Measurements from ENCODE around the gene BCAR3. TPM values are rescaled to one million over a fixed set of nuclear protein-coding genes. Genes with fewer than 3 reads are reported as not detected.

The BCAR3 gene
- total RNA-seq, 1 experiment from 2014 or later, result 15.6 TPM

GRCh38 chr1:93670141-93670540 lies 11.5 kb downstream of the BCAR3 start:
- no TSS peak for BruUV-seq (replicated peaks)
- no peaks in the 10 kb centered on the region for H3K27me3 Mint-ChIP-seq (ENCODE audit: unreplicated experiment)
- CTCF ChIA-PET, result interaction anchor here (0.7 to 1.5 kb wide), 4 partner anchors 8 to 233 kb away, joined by 3 to 6 read pairs (median 3); partner anchors contain the start of gene BCAR3
- no peak overlapping the region for H3K4me3 Mint-ChIP-seq (ENCODE audit: low read depth, unreplicated experiment)
- intact Hi-C loops (cut with micrococcal nuclease; ENCODE audit: unreplicated experiment), result loop anchor here (5.0 kb wide), 1 partner anchor 38 kb away; no protein-coding TSS in a partner anchor
- H3K4me1 Mint-ChIP-seq (ENCODE audit: low read depth, unreplicated experiment), result peaks cover 55% of the 10 kb centered on the region
- peaks cover 7% of the 10 kb centered on the region for H3K36me3 Mint-ChIP-seq (ENCODE audit: insufficient read depth, unreplicated experiment)
- peak; percentile 57 for DNase-seq
- no peak overlapping the region for H3K27ac Mint-ChIP-seq (ENCODE audit: unreplicated experiment)
- TF ChIP-seq, protein P1, sequence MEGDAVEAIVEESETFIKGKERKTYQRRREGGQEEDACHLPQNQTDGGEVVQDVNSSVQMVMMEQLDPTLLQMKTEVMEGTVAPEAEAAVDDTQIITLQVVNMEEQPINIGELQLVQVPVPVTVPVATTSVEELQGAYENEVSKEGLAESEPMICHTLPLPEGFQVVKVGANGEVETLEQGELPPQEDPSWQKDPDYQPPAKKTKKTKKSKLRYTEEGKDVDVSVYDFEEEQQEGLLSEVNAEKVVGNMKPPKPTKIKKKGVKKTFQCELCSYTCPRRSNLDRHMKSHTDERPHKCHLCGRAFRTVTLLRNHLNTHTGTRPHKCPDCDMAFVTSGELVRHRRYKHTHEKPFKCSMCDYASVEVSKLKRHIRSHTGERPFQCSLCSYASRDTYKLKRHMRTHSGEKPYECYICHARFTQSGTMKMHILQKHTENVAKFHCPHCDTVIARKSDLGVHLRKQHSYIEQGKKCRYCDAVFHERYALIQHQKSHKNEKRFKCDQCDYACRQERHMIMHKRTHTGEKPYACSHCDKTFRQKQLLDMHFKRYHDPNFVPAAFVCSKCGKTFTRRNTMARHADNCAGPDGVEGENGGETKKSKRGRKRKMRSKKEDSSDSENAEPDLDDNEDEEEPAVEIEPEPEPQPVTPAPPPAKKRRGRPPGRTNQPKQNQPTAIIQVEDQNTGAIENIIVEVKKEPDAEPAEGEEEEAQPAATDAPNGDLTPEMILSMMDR (IDR thresholded peaks at IDR 0.05; ENCODE audit: unreplicated experiment), result no peak
- no peaks in the 10 kb centered on the region for H3K9me3 Mint-ChIP-seq (ENCODE audit: low read depth, unreplicated experiment)

GRCh38 chr1:93669369-93669768 lies 12.3 kb downstream of the BCAR3 start:
- peaks cover 7% of the 10 kb centered on the region for H3K36me3 Mint-ChIP-seq (ENCODE audit: insufficient read depth, unreplicated experiment)
- H3K4me1 Mint-ChIP-seq (ENCODE audit: low read depth, unreplicated experiment), result peaks cover 56% of the 10 kb centered on the region

DNA sequence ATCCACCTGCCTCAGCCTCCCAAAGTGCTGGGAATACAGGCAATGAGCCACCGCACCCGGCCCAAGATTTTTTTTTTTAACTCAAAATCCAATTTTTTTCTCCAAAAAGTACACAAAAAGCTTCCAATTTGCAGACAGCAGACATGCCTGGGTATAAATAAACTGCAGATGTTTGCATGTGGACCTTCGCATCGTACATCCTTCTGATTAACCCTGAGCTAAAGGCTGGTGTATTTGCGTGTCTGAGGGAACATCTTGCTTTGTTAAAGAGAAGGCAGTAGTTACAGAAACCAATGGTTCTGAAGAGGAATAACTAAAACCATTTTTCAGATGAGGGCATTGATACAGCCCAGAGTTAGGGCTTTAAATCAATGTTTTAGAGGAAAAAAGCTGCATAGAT lies 12.7 kb downstream of the BCAR3 start:
- no TSS peak for BruUV-seq (replicated peaks)
- no peak overlapping the region for H3K27ac Mint-ChIP-seq (ENCODE audit: unreplicated experiment)
- DNase-seq, result no peak
- TF ChIP-seq, protein P1 (IDR thresholded peaks at IDR 0.05; ENCODE audit: unreplicated experiment), result no peak
- H3K9me3 Mint-ChIP-seq (ENCODE audit: low read depth, unreplicated experiment), result no peaks in the 10 kb centered on the region
- H3K4me1 Mint-ChIP-seq (ENCODE audit: low read depth, unreplicated experiment), result peaks cover 58% of the 10 kb centered on the region
- no peaks in the 10 kb centered on the region for H3K27me3 Mint-ChIP-seq (ENCODE audit: unreplicated experiment)
- intact Hi-C loops (cut with micrococcal nuclease; ENCODE audit: unreplicated experiment), result no loop called here
- no peak overlapping the region for H3K4me3 Mint-ChIP-seq (ENCODE audit: low read depth, unreplicated experiment)
- peaks cover 7% of the 10 kb centered on the region for H3K36me3 Mint-ChIP-seq (ENCODE audit: insufficient read depth, unreplicated experiment)
- CTCF ChIA-PET, result no interaction called here

More at GRCh38 chr1:93669369-93669768, 12.3 kb downstream of the BCAR3 start:
- CTCF ChIA-PET, result interaction anchor here (0.7 to 1.5 kb wide), 2 partner anchors 12 to 24 kb away, joined by 3 to 6 read pairs; partner anchors contain the start of gene BCAR3
- Mint-ChIP-seq H3K27ac (ENCODE audit: unreplicated experiment) (no peak overlapping the region), H3K9me3 (ENCODE audit: low read depth, unreplicated experiment) (no peaks in the 10 kb centered on the region), H3K27me3 (ENCODE audit: unreplicated experiment) (no peaks in the 10 kb centered on the region), H3K4me3 (ENCODE audit: low read depth, unreplicated experiment) (no peak overlapping the region)
- intact Hi-C loops (cut with micrococcal nuclease; ENCODE audit: unreplicated experiment), result no loop called here
- DNase-seq, result no peak
- BruUV-seq (replicated peaks), result no TSS peak
- TF ChIP-seq, protein P1 (IDR thresholded peaks at IDR 0.05; ENCODE audit: unreplicated experiment), result no peak

DNA sequence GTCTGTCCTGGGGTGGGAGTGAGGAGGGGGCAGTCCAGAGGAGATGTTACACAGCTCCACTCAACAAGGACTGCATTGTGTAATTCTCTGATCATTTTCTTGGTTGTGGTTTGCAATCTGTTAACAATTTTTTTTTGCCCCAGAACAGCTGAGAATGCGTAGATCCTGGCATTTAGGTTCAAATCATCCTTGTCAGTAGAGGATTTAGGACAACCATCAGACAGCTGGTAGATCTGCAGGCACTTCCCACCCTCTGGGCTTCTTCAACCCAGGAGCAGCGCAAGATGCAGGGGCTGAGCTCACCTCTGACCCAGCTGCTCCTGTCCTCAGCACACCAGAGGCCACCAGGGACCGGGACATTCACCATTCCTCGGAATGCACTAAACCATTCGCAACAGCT lies 13.5 kb downstream of the BCAR3 start:
- no peak overlapping the region for H3K4me3 Mint-ChIP-seq (ENCODE audit: low read depth, unreplicated experiment)
- no peak for DNase-seq
- no peaks in the 10 kb centered on the region for H3K27me3 Mint-ChIP-seq (ENCODE audit: unreplicated experiment)
- H3K27ac Mint-ChIP-seq (ENCODE audit: unreplicated experiment), result no peak overlapping the region
- H3K36me3 Mint-ChIP-seq (ENCODE audit: insufficient read depth, unreplicated experiment), result peaks cover 6% of the 10 kb centered on the region
- BruUV-seq (replicated peaks), result no TSS peak
- intact Hi-C loops (cut with micrococcal nuclease; ENCODE audit: unreplicated experiment), result no loop called here
- H3K4me1 Mint-ChIP-seq (ENCODE audit: low read depth, unreplicated experiment), result peaks cover 55% of the 10 kb centered on the region
- TF ChIP-seq, protein P1 (IDR thresholded peaks at IDR 0.05; ENCODE audit: unreplicated experiment), result no peak
- CTCF ChIA-PET, result no interaction called here
- H3K9me3 Mint-ChIP-seq (ENCODE audit: low read depth, unreplicated experiment), result no peaks in the 10 kb centered on the region
